Stomach (tissue), 4 donors: Measurements from ENCODE around the gene ATG13.

Source experiments
- EP300 ChIP-seq: sonication (generic); formaldehyde crosslinking; IDR thresholded peaks from one replicate; pipeline ENCODE4 v1.6.1; 2017; ENCODE audit warnings: antibody characterized with exemption
- POLR2A ChIP-seq, 4 donors: fragments of 450-650 bp; IDR thresholded peaks; one replicate each; pipeline ENCODE4 v1.6.1; 2016; ENCODE audit warnings: antibody characterized with exemption in 4 of 4, control low read depth in 2 of 4, mild to moderate bottlenecking in 1 of 4, moderate library complexity in 1 of 4

- TF ChIP-seq POLR2A (IDR thresholded peaks at IDR 0.05) (no peak), EP300 (no peak)
Observed at GRCh38 chr11:46686886-46687795, 69.8 kb downstream of the ATG13 start.
